A549 treated with CORT108297 at 1 μM for 4 hours (cell line): ENCODE data around the gene DGKZ. TPM values are rescaled to one million over a fixed set of nuclear protein-coding genes. Genes with fewer than 3 reads are reported as not detected.

Experiments used
- total RNA-seq: library from RNA; stranded (reverse); fragments of 200-300 nt; extraction: Qiagen RNA extraction; gene quantifications from 5 replicates; pipeline ENCODE4 v1.2.3, GENCODE V29; 2022

The DGKZ gene
- 35.5 to 54.2 TPM (median 52.4 TPM) in 5 replicates for total RNA-seq

GRCh38 chr11:46346886-46347636 is at the start of gene DGKZ:
Gene DGKZ, plus strand, starts transcription at chr11:46347463. Its CDS starts 197 bp downstream, at chr11:46347660.

GRCh38 chr11:46381048-46381818 is 34.0 kb downstream of the DGKZ start, which contains the start of gene MDK:
Gene MDK, plus strand, starts transcription at chr11:46381669. Its CDS starts 389 bp downstream, at chr11:46382058.

GRCh38 chr11:46391578-46392420 is 44.5 kb downstream of the DGKZ start, which contains the start of gene CHRM4:
Gene CHRM4, minus strand, starts transcription at chr11:46391776. Its CDS starts 5,219 bp downstream, at chr11:46386557.

Other genes starting within 250 kb of the DGKZ start
- gene PHF21A, start 226.0 kb upstream of the DGKZ start, total RNA-seq: 10.0 to 14.7 TPM (median 13.1 TPM) in 5 replicates
- gene CREB3L1, start 69.8 kb upstream of the DGKZ start, total RNA-seq: 4.4 to 5.8 TPM (median 5.4 TPM) in 5 replicates
- 17.2 to 22.1 TPM (median 20.5 TPM) in 5 replicates for gene MDK, start 34.2 kb downstream of the DGKZ start, total RNA-seq
- gene CHRM4, start 44.3 kb downstream of the DGKZ start, total RNA-seq: 0.57 to 0.79 TPM (median 0.61 TPM) in 5 replicates
- 13.7 to 16.9 TPM (median 15.5 TPM) in 5 replicates for gene AMBRA1, start 246.6 kb downstream of the DGKZ start, total RNA-seq